GM12892 (cell line): Measurements from ENCODE around the gene NECAB3.

ENCODE experiments used
- DNase-seq: peaks from one replicate; pipeline ENCODE4 v3.0.0; 2011; ENCODE audit not compliant: insufficient read length
- FAIRE-seq: peaks from 2 replicates; lab custom pipeline; 2011; peaks lifted over from hg19 to GRCh38; lab: Jason Lieb, UNC
- POLR2A ChIP-seq: IDR thresholded peaks from 2 replicates; pipeline ENCODE4 v1.6.1; 2011; ENCODE audit warnings: low read depth, low read length, control low read depth
- POLR2AphosphoS5 ChIP-seq: IDR thresholded peaks from 2 replicates; pipeline ENCODE4 v1.6.1; 2011; ENCODE audit warnings: low read depth, low read length, control low read depth
- TAF1 ChIP-seq: IDR thresholded peaks from 2 replicates; pipeline ENCODE4 v1.6.1; 2011; ENCODE audit warnings: low read depth, mild to moderate bottlenecking, control low read depth, low read length, borderline replicate concordance

The NECAB3 gene

DNA sequence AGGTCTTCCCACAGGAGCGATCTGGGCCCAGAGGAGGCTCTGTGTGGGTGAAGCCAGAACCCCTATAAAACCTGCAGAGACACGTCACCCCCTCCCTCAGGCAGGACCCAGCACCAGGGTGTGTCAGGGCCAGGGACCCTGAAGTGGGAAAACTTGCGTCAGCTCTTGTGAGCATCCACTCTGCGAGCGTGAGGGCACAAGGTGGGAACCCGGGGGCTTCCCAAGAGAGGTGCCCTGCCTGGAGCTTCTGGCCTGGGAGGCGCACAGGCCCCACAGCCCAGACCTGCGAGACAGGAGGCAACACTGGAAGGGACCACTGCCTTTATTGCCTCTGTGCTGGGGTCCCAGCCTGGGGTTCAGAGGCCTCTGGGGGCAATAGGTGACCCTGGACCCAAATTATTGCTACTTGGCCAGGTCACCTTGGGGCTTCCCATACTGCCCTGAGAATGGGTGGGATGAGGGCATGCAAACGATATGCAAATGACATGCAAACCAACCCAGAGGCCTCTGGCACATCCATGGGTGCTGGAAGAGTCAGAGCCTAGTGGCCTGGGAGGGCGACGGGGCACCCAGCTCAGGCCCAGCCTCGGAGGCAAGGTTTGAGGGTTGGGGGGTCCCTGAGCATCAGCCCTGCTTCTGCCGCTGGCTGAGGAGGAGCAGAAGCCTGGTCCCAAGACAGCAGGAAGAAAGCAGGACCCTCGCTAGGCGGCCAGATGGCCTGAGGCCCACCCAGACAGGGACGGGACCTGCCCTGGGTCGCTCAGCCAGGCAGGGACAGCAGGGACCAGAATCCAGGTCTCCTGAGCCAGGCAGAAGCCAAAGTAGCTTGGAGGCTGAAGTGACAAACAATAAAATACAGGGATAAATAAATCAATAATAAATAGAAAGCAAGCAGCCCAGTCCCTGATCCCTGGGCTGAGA is 17.2 kb downstream of the NECAB3 start:
- no peak for TF ChIP-seq POLR2AphosphoS5
- TF ChIP-seq POLR2A: no peak
- no peak for TF ChIP-seq TAF1
- DNase-seq: no peak
- no peak for FAIRE-seq

DNA sequence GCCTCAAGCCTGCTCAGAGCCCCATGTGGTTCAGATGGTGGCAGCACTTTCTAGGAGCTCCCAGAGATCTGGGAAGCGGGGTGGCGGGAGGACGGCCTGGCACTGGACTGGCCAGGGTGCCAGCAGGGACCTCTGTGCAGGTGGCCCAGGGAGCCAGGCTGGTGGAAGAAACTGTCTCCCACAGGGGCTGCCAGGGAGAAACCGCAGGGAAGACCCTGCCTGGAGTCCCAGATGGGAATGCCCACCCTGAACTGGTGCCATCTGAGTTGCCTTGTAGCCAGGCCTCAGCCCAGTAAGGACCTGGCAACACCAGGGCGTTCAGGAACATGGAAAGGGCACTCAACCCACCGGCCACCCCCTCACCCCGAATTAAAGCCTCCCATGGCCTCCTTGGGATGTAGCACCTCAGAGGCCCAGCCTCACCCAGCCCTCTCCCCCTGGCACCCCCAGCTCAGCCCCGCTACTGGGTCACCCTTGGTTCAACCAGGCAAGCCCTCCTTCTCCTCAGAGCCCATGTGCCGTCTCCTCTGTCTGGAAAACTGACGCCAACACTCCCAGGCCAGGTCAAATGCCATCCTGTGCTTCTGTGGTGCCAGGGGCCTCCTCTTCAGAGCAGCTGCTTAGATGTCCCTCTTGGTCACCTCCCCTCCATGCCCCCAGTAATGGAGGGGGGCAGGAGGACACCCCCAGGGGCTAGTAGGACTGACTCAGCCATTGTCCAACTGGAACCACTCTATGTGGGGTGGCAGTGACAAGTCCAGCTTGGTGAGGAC is 18.0 kb downstream of the NECAB3 start:
- no peak for TF ChIP-seq POLR2AphosphoS5
- no peak for TF ChIP-seq TAF1
- TF ChIP-seq POLR2A: no peak
- FAIRE-seq: no peak
- no peak for DNase-seq

DNA sequence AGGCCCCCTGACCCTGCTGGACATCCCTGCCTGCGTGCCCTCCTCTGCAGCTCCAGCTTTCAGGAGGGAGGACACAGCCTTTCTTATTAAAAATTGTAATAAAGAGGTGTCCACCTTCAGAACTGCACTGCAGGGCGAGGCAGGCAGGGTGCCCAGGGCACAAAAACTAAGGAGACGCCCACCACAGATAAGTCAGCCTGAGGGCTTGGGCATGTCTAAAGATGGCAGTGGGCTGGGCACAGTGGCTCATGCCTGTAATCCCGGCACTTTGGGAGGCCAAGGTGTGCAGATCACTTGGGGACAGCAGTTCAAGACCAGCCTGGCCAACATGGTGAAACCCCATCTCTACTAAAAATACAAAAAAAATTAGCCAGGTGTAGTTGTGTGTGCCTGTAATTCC is 19.1 kb downstream of the NECAB3 start:
- DNase-seq (no peak), FAIRE-seq (no peak)
- no peak for TF ChIP-seq TAF1
- TF ChIP-seq POLR2A: no peak
- no peak for TF ChIP-seq POLR2AphosphoS5

DNA sequence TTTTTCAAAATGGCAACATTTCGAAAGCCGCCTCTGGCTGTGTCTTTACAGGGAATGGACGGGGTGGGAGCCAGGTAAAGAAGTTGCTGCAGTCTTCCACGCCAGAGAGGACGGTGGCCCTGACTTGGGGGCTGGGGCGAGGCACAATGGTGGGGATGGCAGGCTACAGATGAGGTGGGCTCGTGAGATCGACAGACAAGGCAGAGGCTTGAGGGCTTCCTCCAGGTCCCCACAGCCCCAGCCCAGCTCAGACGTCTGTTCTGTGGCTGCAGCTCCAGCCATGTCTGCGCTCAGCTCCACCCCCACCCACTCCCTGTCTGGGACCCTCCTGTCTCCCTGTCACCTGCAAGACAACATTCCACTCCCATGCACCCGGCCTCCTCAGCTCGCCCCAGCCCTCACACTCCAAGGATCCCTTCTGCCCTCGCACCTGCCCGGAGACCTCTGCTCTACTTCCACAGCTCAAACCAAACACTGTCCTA is 19.5 kb downstream of the NECAB3 start:
- no peak for TF ChIP-seq POLR2A
- no peak for TF ChIP-seq POLR2AphosphoS5
- TF ChIP-seq TAF1: no peak
- FAIRE-seq: no peak

DNA sequence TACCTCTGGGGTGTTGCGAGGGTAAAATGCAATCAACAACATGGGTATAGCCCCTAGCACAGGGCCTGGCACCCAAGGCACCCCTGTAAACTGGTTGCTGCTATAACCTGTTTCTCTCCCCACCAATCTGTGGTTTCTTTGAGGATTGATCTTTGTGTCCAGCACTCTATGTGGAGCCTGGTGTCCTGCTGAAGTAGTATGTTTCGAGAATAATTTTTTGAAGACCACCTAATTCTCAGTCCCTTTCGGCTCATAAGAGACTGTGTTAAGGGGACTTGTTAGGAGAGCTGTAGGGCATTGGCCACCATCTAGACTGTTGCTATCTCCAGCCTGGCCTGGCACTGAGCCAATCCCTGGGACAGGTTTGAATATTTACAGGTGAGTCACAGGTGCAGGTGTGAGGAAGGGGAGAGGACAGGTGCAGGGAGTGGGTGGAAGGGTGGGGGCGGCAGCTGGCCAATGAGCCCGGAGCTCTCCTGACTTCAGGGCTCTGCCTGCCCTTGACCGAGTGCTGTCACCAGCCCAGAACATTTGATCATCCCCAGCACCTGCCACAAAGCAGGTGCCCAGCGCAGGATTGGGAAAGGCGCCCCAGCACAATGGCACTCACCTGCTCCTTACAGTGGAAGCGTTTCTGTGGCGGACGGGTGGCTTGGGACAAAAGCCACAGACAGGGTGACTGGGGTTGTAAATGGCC is 20.2 kb downstream of the NECAB3 start:
- FAIRE-seq: no peak
- DNase-seq: no peak
- TF ChIP-seq POLR2AphosphoS5 (no peak), POLR2A (no peak), TAF1 (no peak)

More for the DNA sequence above, 19.5 kb downstream of the NECAB3 start:
- no peak for DNase-seq

DNA sequence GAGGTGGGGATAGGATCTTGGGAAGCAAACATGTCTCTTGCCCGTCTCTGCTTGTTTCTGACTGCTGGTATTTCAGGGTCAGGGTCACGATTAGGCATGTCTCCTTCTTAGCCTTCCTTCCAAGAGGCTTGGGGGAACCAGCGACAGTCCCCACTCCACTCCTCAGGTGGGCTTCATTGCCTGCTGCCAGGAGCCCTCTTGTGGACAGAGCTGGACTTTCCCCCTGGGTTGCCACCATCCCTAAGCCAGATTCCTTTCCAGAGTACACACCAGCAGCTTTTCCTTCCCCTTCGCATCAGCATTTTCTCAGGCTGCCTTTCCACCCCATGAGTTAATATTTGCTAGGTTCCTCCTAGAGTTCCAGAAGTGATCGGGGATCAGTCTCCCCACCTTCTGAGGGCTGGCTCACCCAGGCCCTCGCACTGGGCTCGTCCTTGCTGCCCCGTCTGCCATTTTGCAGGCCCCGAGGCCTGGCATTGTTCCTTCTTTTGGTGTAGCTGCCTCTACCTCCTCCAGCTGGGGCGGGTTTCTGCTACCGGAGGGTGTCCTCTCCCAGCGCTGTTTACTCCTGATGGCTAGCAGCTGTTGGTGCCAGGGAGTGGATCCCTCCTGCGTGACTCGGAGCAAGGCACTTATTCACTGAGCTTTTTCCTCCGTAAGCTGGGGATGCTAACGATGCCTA is 20.9 kb downstream of the NECAB3 start:
- DNase-seq (peak; percentile 73), FAIRE-seq (peak; percentile 61)
- TF ChIP-seq POLR2AphosphoS5: no peak
- TF ChIP-seq POLR2A: no peak
- TF ChIP-seq TAF1: no peak

DNA sequence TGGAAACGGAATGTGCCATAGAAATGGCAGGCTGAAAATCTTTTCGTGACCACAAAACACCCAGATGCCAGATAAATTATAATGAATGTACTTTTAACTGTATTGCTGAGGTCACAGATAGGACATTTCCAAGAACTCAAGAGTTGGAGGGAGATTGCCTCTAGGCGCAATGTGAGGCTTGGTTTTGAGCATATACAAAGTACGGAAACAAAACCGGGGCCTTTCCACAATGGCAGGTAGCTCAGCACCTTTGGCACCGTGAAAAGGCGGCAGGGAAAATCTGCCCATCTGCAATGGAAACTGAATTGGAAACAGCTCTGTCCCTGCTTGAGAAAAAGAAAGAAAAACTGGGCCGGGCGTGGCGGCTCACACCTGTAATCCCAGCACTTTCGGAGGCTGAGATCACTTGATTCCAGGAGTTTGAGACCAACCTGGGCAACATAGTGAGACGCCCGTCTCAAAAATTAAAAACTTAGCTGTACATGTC is 22.6 kb downstream of the NECAB3 start:
- TF ChIP-seq POLR2AphosphoS5 (no peak), POLR2A (no peak), TAF1 (no peak)
- DNase-seq (no peak), FAIRE-seq (no peak)

DNA sequence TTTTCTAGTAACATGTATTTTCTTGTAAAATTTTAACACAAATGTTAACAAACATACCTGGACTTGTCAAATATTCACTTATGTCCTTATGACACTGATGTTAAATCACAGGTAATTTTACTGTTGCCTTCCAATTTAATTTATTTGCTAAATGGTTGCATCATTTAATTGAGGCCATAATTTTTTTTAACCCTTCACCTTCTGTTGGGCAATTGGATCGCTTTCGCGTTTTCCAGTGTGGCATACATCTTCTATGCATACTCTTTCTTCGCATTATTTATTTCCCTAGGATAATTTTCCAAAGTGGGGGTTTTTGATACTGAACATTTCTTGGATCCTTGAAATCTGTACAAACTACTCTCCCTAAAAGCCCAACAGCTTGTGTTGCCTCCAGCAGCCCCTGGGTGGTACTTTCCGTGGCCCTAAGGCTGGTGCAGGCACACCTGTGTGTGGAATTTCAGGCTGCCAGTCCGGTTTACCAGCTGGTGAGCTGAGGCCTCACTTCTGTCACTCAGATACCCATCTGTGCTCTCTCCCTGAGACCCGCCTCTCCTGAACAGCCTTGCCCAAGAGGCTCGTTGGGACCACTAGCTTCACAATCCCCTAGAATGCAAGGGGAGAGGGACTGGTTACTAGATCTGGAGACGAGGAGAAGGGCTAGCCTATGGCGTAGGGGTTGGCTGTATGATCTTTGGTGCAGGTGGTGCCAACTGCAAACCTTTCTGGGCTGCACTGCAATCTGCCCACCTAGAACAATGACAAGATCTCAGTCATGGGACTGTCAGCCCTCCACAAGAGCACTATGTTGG is 23.3 kb downstream of the NECAB3 start:
- no peak for FAIRE-seq
- TF ChIP-seq TAF1 (no peak), POLR2AphosphoS5 (no peak), POLR2A (no peak)

DNA sequence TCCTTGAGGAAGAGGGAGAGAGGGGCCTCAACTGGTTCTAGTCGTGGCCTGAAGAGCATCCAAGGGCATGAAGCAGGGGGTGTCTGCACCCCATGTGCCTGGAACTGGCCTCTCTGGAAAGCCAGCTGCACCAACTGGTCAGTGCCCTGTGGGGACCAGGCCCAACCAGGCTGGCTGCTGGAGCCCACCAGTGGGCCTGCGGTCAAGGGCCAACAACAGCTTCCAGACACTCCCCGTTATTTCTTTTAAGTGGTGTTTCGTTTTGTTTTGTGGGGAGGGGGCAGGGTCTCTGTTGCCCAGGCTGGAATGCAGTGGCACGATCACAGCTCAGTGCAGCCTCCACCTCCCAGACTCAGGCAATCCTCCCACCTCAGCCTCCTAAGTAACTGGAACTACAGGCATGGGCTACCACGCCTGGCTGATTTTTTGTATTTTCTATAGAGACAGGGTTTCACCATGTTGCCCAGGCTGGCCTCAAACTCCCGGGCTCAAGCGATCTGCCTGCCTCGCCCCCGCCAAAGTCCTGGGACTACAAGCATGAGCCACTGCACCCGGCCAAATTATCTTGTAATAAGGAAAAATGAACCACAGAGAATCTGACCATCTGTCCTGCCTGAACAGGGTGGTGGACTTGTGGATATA is 24.0 kb downstream of the NECAB3 start:
- TF ChIP-seq TAF1 (no peak), POLR2AphosphoS5 (no peak)
- FAIRE-seq: no peak
- DNase-seq: no peak

More for the DNA sequence above, 23.3 kb downstream of the NECAB3 start:
- DNase-seq: no peak

DNA sequence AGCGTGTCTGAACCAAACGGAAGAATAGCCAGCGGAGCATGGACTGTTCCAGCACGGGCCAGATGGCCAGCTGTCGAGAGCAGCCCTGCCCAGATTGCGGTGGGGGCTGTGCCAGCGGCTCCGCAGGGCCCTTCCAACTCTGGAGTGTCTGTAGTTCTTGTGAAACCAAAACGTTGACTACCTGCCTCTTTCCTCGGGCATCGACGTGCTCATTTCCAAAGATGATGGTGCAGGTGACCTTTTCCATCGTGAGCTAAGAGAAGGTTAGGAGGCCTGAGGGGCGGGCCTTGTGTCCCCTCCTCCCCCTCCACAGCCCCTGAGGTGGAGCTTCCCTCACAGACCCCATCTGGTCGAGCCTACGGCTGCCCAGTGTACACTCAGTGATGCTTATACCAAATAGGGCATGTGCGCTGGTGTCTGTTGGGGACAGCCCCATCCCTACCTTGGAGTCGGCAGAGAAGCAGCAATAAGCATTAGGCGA is 25.0 kb downstream of the NECAB3 start:
- no peak for DNase-seq
- TF ChIP-seq POLR2A (no peak), TAF1 (no peak), POLR2AphosphoS5 (no peak)
- no peak for FAIRE-seq
